ENCODE measurements around the gene PDCD11.
A peak's percentile ranks its signal among the peaks of the same experiment; 100 is the strongest.

Gene PDCD11

GRCh38 chr10:103449208-103450144 lies 53.0 kb downstream of the PDCD11 start:
- H3K9me3 ChIP-seq (ENCODE audit: severe bottlenecking): no peaks in the 10 kb centered on the region
- TF ChIP-seq CTCF (IDR thresholded peaks at IDR 0.05; ENCODE audit: poor library complexity, severe bottlenecking): no peak
- peaks cover 22% of the 10 kb centered on the region for H3K36me3 ChIP-seq (ENCODE audit: low read depth)
- H3K4me1 ChIP-seq (ENCODE audit: insufficient read depth, poor library complexity, severe bottlenecking): peaks cover 8% of the 10 kb centered on the region
- H3K27ac ChIP-seq (ENCODE audit: poor library complexity, severe bottlenecking): no peak overlapping the region
- DNase-seq (ENCODE audit: low spot score): no peak
- ATAC-seq (ENCODE audit: low read depth): no peak
- H3K4me3 ChIP-seq (ENCODE audit: severe bottlenecking): no peak overlapping the region
- H3K27me3 ChIP-seq (ENCODE audit: insufficient read depth, poor library complexity, severe bottlenecking): no peaks in the 10 kb centered on the region

- H3K27me3 ChIP-seq (ENCODE audit: insufficient read depth, poor library complexity, severe bottlenecking): no peaks in the 10 kb centered on the region
- DNase-seq (ENCODE audit: low spot score) (no peak), ATAC-seq (ENCODE audit: low read depth) (no peak)
- H3K9me3 ChIP-seq (ENCODE audit: severe bottlenecking): no peaks in the 10 kb centered on the region
- no peak for TF ChIP-seq CTCF (IDR thresholded peaks at IDR 0.05; ENCODE audit: poor library complexity, severe bottlenecking)
- no peak overlapping the region for H3K4me3 ChIP-seq (ENCODE audit: severe bottlenecking)
- peaks cover 14% of the 10 kb centered on the region for H3K36me3 ChIP-seq (ENCODE audit: low read depth)
- H3K27ac ChIP-seq (ENCODE audit: poor library complexity, severe bottlenecking): peak overlapping the region; percentile 37
- H3K4me1 ChIP-seq (ENCODE audit: insufficient read depth, poor library complexity, severe bottlenecking): peaks cover 8% of the 10 kb centered on the region
Observed at GRCh38 chr10:103450201-103450695, 53.8 kb downstream of the PDCD11 start.

GRCh38 chr10:103451091-103451813 lies 54.8 kb downstream of the PDCD11 start:
- peaks cover 4% of the 10 kb centered on the region; the same call in 1 of the 2 replicates for H3K36me3 ChIP-seq (ENCODE audit: low read depth)
- H3K27me3 ChIP-seq (ENCODE audit: insufficient read depth, poor library complexity, severe bottlenecking): no peaks in the 10 kb centered on the region
- TF ChIP-seq CTCF (IDR thresholded peaks at IDR 0.05; ENCODE audit: poor library complexity, severe bottlenecking): no peak
- H3K4me1 ChIP-seq (ENCODE audit: insufficient read depth, poor library complexity, severe bottlenecking): peaks cover 8% of the 10 kb centered on the region
- no peak for DNase-seq (ENCODE audit: low spot score)
- peak overlapping the region; percentile 26 for H3K4me3 ChIP-seq (ENCODE audit: severe bottlenecking)
- H3K9me3 ChIP-seq (ENCODE audit: severe bottlenecking): no peaks in the 10 kb centered on the region
- peak overlapping the region; percentile 37 for H3K27ac ChIP-seq (ENCODE audit: poor library complexity, severe bottlenecking)
- peak; percentile 31 for ATAC-seq (ENCODE audit: low read depth)

GRCh38 chr10:103451831-103452505 lies 55.5 kb downstream of the PDCD11 start, which contains the start of gene CALHM2:
Gene CALHM2, minus strand, starts transcription at chr10:103452370. Its CDS starts 2,429 bp downstream, at chr10:103449941.
- no peaks in the 10 kb centered on the region for H3K9me3 ChIP-seq (ENCODE audit: severe bottlenecking)
- no peak for TF ChIP-seq CTCF (IDR thresholded peaks at IDR 0.05; ENCODE audit: poor library complexity, severe bottlenecking)
- DNase-seq (ENCODE audit: low spot score) (no peak), ATAC-seq (ENCODE audit: low read depth) (peak; percentile 53)
- no peaks in the 10 kb centered on the region for H3K27me3 ChIP-seq (ENCODE audit: insufficient read depth, poor library complexity, severe bottlenecking)
- no peaks in the 10 kb centered on the region for H3K36me3 ChIP-seq (ENCODE audit: low read depth)
- H3K4me3 ChIP-seq (ENCODE audit: severe bottlenecking): peak within 1 kb of the TSS; percentile 26
- peaks cover 8% of the 10 kb centered on the region for H3K4me1 ChIP-seq (ENCODE audit: insufficient read depth, poor library complexity, severe bottlenecking)
- peak within 1 kb of the TSS; percentile 37 for H3K27ac ChIP-seq (ENCODE audit: poor library complexity, severe bottlenecking)

All from RWPE2 (cell line).